ENCODE results near the gene SAA4. TPM values are rescaled to one million over a fixed set of nuclear protein-coding genes. Genes with fewer than 3 reads are reported as not detected.
"Not testable (repeated sequence)": the region's sequence is repeated elsewhere in the genome, so short reads cannot be mapped to it uniquely, and the experiment has no call there.

The SAA4 gene
- total RNA-seq, 2 donors from 2014 or later: not detected

GRCh38 chr11:18253778-18254338, 17.3 kb upstream of the SAA4 start:
- no peaks in the 10 kb centered on the region for H3K9me3 Mint-ChIP-seq
- H3K4me3 ChIP-seq (ENCODE audit: low read length): no peak overlapping the region
- no peaks in the 10 kb centered on the region for H3K4me1 ChIP-seq (ENCODE audit: control insufficient read depth, insufficient read depth, low read length)
- H3K9me3 ChIP-seq (ENCODE audit: control insufficient read depth, low read length): no peaks in the 10 kb centered on the region
- H3K4me3 Mint-ChIP-seq: no peak overlapping the region
- no peak overlapping the region for H3K9ac ChIP-seq (ENCODE audit: extremely low read depth, low read length, poor library complexity, severe bottlenecking)
- H3K36me3 ChIP-seq (ENCODE audit: control insufficient read depth, insufficient read depth, low read length): no peaks in the 10 kb centered on the region
- H3K27ac Mint-ChIP-seq: no peak overlapping the region
- peaks cover 10% of the 10 kb centered on the region for H3K27me3 Mint-ChIP-seq (ENCODE audit: insufficient read depth)
- TF ChIP-seq CTCF (conservative IDR thresholded peaks at IDR 0.05): no peak
- DNase-seq: peak; percentile 9
- no peaks in the 10 kb centered on the region for H3K27me3 ChIP-seq (ENCODE audit: control insufficient read depth, insufficient read depth, low read length, poor library complexity, severe bottlenecking)
- no peaks in the 10 kb centered on the region for H3K36me3 Mint-ChIP-seq (ENCODE audit: low read depth)
- 91 to 97% methylated on average over 5 to 11 of the region's 11 CpGs for WGBS, 2 experiments (ENCODE audit: insufficient coverage in 1 of 2, insufficient read length in 1 of 2)
- H3K27ac ChIP-seq (ENCODE audit: low read depth, low read length): no peak overlapping the region
- H3K4me1 Mint-ChIP-seq: no peaks in the 10 kb centered on the region

- DNase-seq: peak; percentile 14
- Mint-ChIP-seq H3K9me3 (no peaks in the 10 kb centered on the region), H3K27ac (no peak overlapping the region), H3K4me3 (no peak overlapping the region), H3K27me3 (ENCODE audit: insufficient read depth) (peaks cover 12% of the 10 kb centered on the region), H3K4me1 (no peaks in the 10 kb centered on the region), H3K36me3 (ENCODE audit: low read depth) (no peaks in the 10 kb centered on the region)
- TF ChIP-seq CTCF (conservative IDR thresholded peaks at IDR 0.05): peak; percentile 46
- Histone ChIP-seq H3K9me3 (ENCODE audit: control insufficient read depth, low read length) (no peaks in the 10 kb centered on the region), H3K27me3 (ENCODE audit: control insufficient read depth, insufficient read depth, low read length, poor library complexity, severe bottlenecking) (no peaks in the 10 kb centered on the region), H3K27ac (ENCODE audit: low read depth, low read length) (no peak overlapping the region), H3K9ac (ENCODE audit: extremely low read depth, low read length, poor library complexity, severe bottlenecking) (no peak overlapping the region), H3K4me3 (ENCODE audit: low read length) (no peak overlapping the region), H3K4me1 (ENCODE audit: control insufficient read depth, insufficient read depth, low read length) (no peaks in the 10 kb centered on the region), H3K36me3 (ENCODE audit: control insufficient read depth, insufficient read depth, low read length) (no peaks in the 10 kb centered on the region)
- WGBS, 2 experiments (ENCODE audit: insufficient coverage in 1 of 2, insufficient read length in 1 of 2): 94 to 100% methylated on average over 3 of the region's 3 CpGs
Observed at GRCh38 chr11:18253233-18253632, 16.6 kb upstream of the SAA4 start.

- Histone ChIP-seq H3K9me3 (ENCODE audit: control insufficient read depth, low read length) (no peaks in the 10 kb centered on the region), H3K27ac (ENCODE audit: low read depth, low read length) (no peak within 1 kb of the TSS), H3K4me3 (ENCODE audit: low read length) (no peak within 1 kb of the TSS), H3K4me1 (ENCODE audit: control insufficient read depth, insufficient read depth, low read length) (no peaks in the 10 kb centered on the region), H3K36me3 (ENCODE audit: control insufficient read depth, insufficient read depth, low read length) (no peaks in the 10 kb centered on the region), H3K27me3 (ENCODE audit: control insufficient read depth, insufficient read depth, low read length, poor library complexity, severe bottlenecking) (no peaks in the 10 kb centered on the region), H3K9ac (ENCODE audit: extremely low read depth, low read length, poor library complexity, severe bottlenecking) (no peak within 1 kb of the TSS)
- H3K27me3 Mint-ChIP-seq (ENCODE audit: insufficient read depth): peaks cover 14% of the 10 kb centered on the region
- H3K4me3 Mint-ChIP-seq: no peak within 1 kb of the TSS
- H3K9me3 Mint-ChIP-seq: peaks cover 2% of the 10 kb centered on the region
- no peak for TF ChIP-seq CTCF (conservative IDR thresholded peaks at IDR 0.05)
- no peak for DNase-seq
- 90 to 93% methylated on average over 3 to 5 of the region's 5 CpGs for WGBS, 2 experiments (ENCODE audit: insufficient coverage in 1 of 2, insufficient read length in 1 of 2)
- no peaks in the 10 kb centered on the region for H3K36me3 Mint-ChIP-seq (ENCODE audit: low read depth)
- no peak within 1 kb of the TSS for H3K27ac Mint-ChIP-seq
- H3K4me1 Mint-ChIP-seq: peaks cover 3% of the 10 kb centered on the region
Observed at GRCh38 chr11:18248561-18248960, 12.0 kb upstream of the SAA4 start, which contains the start of gene SAA2. Gene SAA2, minus strand, starts transcription at chr11:18248668. Its CDS starts 657 bp downstream, at chr11:18248011.

- H3K36me3 ChIP-seq (ENCODE audit: control insufficient read depth, insufficient read depth, low read length): not testable (repeated sequence)
Observed at GRCh38 chr11:18247191-18247581, 10.6 kb upstream of the SAA4 start.

GRCh38 chr11:18246379-18247190, 10.0 kb upstream of the SAA4 start:
- 85 to 93% methylated on average over 7 to 10 of the region's 11 CpGs for WGBS, 2 experiments (ENCODE audit: insufficient coverage in 1 of 2, insufficient read length in 1 of 2)
- H3K9me3 Mint-ChIP-seq, H3K27ac Mint-ChIP-seq: not testable (repeated sequence)

More at GRCh38 chr11:18247191-18247581, 10.6 kb upstream of the SAA4 start:
- not testable (repeated sequence) for DNase-seq; H3K9me3 ChIP-seq (ENCODE audit: control insufficient read depth, low read length); H3K4me1 ChIP-seq (ENCODE audit: control insufficient read depth, insufficient read depth, low read length); H3K4me3 Mint-ChIP-seq; H3K4me1 Mint-ChIP-seq; H3K36me3 Mint-ChIP-seq (ENCODE audit: low read depth); H3K27ac ChIP-seq (ENCODE audit: low read depth, low read length); H3K4me3 ChIP-seq (ENCODE audit: low read length); H3K27ac Mint-ChIP-seq; H3K9ac ChIP-seq (ENCODE audit: extremely low read depth, low read length, poor library complexity, severe bottlenecking); H3K9me3 Mint-ChIP-seq; H3K27me3 ChIP-seq (ENCODE audit: control insufficient read depth, insufficient read depth, low read length, poor library complexity, severe bottlenecking)
- WGBS, 2 experiments (ENCODE audit: insufficient coverage in 1 of 2, insufficient read length in 1 of 2): no CpG with 5 or more reads among the region's 6 CpGs
- peaks cover 12% of the 10 kb centered on the region for H3K27me3 Mint-ChIP-seq (ENCODE audit: insufficient read depth)

More at GRCh38 chr11:18246379-18247190, 10.0 kb upstream of the SAA4 start:
- H3K36me3 ChIP-seq (ENCODE audit: control insufficient read depth, insufficient read depth, low read length); H3K9ac ChIP-seq (ENCODE audit: extremely low read depth, low read length, poor library complexity, severe bottlenecking); H3K4me1 Mint-ChIP-seq; H3K9me3 ChIP-seq (ENCODE audit: control insufficient read depth, low read length); H3K27ac ChIP-seq (ENCODE audit: low read depth, low read length); H3K4me3 Mint-ChIP-seq; DNase-seq; H3K27me3 ChIP-seq (ENCODE audit: control insufficient read depth, insufficient read depth, low read length, poor library complexity, severe bottlenecking); H3K4me1 ChIP-seq (ENCODE audit: control insufficient read depth, insufficient read depth, low read length); H3K36me3 Mint-ChIP-seq (ENCODE audit: low read depth); H3K4me3 ChIP-seq (ENCODE audit: low read length): not testable (repeated sequence)
- peaks cover 12% of the 10 kb centered on the region for H3K27me3 Mint-ChIP-seq (ENCODE audit: insufficient read depth)
